Activated CD4-positive, alpha-beta memory T cell treated with anti-CD3 and anti-CD28 coated beads for 36 hours (primary cell): ENCODE results near the gene COX6B1. TPM values are rescaled to one million over a fixed set of nuclear protein-coding genes. Genes with fewer than 3 reads are reported as not detected.
"Not testable (repeated sequence)": the region's sequence is repeated elsewhere in the genome, so short reads cannot be mapped to it uniquely, and the experiment has no call there.

ENCODE experiments used
- CTCF ChIA-PET: fragments of 350-600 bp; sonication (Branson Sonifier 250); formaldehyde crosslinking; loops from one replicate; lab custom pipeline; 2021; ENCODE audit warnings: antibody characterized with exemption, inconsistent platforms; lab: Charles Lee
- POLR2A ChIA-PET: fragments of 350-600 bp; sonication (Branson Sonifier 250); formaldehyde crosslinking; loops from one replicate; lab custom pipeline; 2021; ENCODE audit warnings: antibody characterized with exemption; lab: Charles Lee
- DNase-seq: peaks from one replicate; pipeline ENCODE4 v3.0.0-alpha.2; 2020
- H3K27ac Mint-ChIP-seq: one replicate; pipeline ENCODE4 v1.8.0; 2021; ENCODE audit warnings: mixed read lengths
- H3K27me3 Mint-ChIP-seq: one replicate; pipeline ENCODE4 v1.8.0; 2021; ENCODE audit warnings: mixed read lengths
- H3K36me3 Mint-ChIP-seq: one replicate; pipeline ENCODE4 v1.8.0; 2021; ENCODE audit warnings: mixed read lengths
- H3K4me1 Mint-ChIP-seq: one replicate; pipeline ENCODE4 v1.8.0; 2021; ENCODE audit warnings: low read depth, mixed read lengths
- H3K4me3 Mint-ChIP-seq: one replicate; pipeline ENCODE4 v1.8.0; 2021; ENCODE audit warnings: mild to moderate bottlenecking, mixed read lengths
- H3K9me3 Mint-ChIP-seq: one replicate; pipeline ENCODE4 v1.8.0; 2021; ENCODE audit warnings: mixed read lengths
- intact Hi-C: fragments of 100-400 bp; cut with micrococcal nuclease; formaldehyde crosslinking; loops from one replicate; pipeline ENCODE4 v1.15.1; 2023
- total RNA-seq, 2 experiments: library from RNA; stranded (reverse); gene quantifications; one replicate each; pipeline ENCODE4 v1.2.3, GENCODE V29; 2021

Gene COX6B1
- total RNA-seq, 2 experiments from 2014 or later = 444 to 453 TPM

DNA sequence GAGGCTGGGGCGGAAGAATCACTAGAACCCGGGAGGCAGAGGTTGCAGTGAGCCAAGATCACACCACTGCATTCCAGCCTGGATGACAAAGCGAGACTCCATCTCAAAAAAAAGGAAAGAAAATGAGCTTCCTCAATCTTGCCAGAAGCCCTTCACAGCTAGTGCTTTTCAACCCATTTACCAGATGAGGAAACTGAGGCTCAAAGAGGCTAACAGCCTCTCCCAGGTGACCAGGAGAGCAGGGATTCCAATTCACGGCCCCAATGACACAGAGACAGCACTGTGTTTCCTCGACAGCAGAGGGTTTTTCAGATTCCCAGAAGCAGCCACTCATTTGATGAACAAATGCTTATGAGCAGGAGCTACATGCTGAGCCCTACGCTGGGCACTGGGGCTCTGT is 21.4 kb downstream of the COX6B1 start:
- H3K36me3 Mint-ChIP-seq = no peaks in the 10 kb centered on the region
- ChIA-PET CTCF (no interaction called here), POLR2A (no interaction called here)
- no peak overlapping the region for H3K27ac Mint-ChIP-seq
- H3K4me1 Mint-ChIP-seq = peaks cover 8% of the 10 kb centered on the region
- no peaks in the 10 kb centered on the region for H3K9me3 Mint-ChIP-seq
- no peak overlapping the region for H3K4me3 Mint-ChIP-seq
- DNase-seq = no peak
- intact Hi-C loops = no loop called here
- peaks cover 21% of the 10 kb centered on the region for H3K27me3 Mint-ChIP-seq

DNA sequence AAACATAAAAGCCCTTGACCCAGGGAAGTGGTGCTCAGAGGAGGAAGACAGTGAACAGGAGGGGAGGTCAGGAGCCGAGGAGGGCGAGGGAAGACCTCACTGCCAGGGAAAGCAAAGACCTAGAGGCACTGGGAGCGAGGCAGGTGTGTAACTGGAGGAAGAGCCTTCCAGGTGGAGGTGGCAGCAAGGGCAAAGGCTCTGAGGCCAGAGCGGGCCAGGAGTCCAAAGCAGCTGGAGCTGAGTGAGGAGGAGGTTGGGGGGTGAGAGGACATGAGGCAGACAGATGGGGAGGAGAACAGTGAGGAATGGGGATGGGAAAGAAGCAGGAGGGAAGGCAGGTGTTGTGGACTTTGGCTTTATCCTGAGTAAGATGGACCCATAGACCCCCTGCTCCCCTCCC is 21.9 kb downstream of the COX6B1 start:
- no peak overlapping the region for H3K27ac Mint-ChIP-seq
- intact Hi-C loops = no loop called here
- no peak overlapping the region for H3K4me3 Mint-ChIP-seq
- no peaks in the 10 kb centered on the region for H3K9me3 Mint-ChIP-seq
- CTCF ChIA-PET = no interaction called here
- H3K27me3 Mint-ChIP-seq = peaks cover 21% of the 10 kb centered on the region
- H3K36me3 Mint-ChIP-seq = no peaks in the 10 kb centered on the region
- peaks cover 8% of the 10 kb centered on the region for H3K4me1 Mint-ChIP-seq
- POLR2A ChIA-PET = no interaction called here
- no peak for DNase-seq

GRCh38 chr19:35670686-35671085 is 22.6 kb downstream of the COX6B1 start:
- Mint-ChIP-seq H3K36me3 (no peaks in the 10 kb centered on the region), H3K4me1 (peaks cover 8% of the 10 kb centered on the region), H3K4me3 (no peak overlapping the region), H3K27me3 (peaks cover 21% of the 10 kb centered on the region), H3K9me3 (no peaks in the 10 kb centered on the region), H3K27ac (no peak overlapping the region)
- CTCF ChIA-PET = no interaction called here
- DNase-seq = no peak
- intact Hi-C loops = no loop called here
- POLR2A ChIA-PET = interaction anchor here (0.7 kb wide), 1 partner anchor 204 kb away, joined by 3 read pairs; no protein-coding TSS in a partner anchor

GRCh38 chr19:35671818-35672217 is 23.7 kb downstream of the COX6B1 start:
- peaks cover 23% of the 10 kb centered on the region for H3K27me3 Mint-ChIP-seq
- ChIA-PET POLR2A (interaction anchor here (0.9 kb wide), 1 partner anchor 24 kb away, joined by 3 read pairs; the partner anchor contains the start of gene COX6B1), CTCF (interaction anchor here (1.6 kb wide), 1 partner anchor 14 kb away, joined by 4 read pairs; no protein-coding TSS in a partner anchor)
- H3K4me1 Mint-ChIP-seq = peaks cover 8% of the 10 kb centered on the region
- DNase-seq = no peak
- H3K36me3 Mint-ChIP-seq = no peaks in the 10 kb centered on the region
- H3K4me3 Mint-ChIP-seq = no peak overlapping the region
- intact Hi-C loops = no loop called here
- H3K27ac Mint-ChIP-seq = no peak overlapping the region
- H3K9me3 Mint-ChIP-seq = no peaks in the 10 kb centered on the region

GRCh38 chr19:35673121-35673804 is 25.1 kb downstream of the COX6B1 start:
- peak; percentile 86 for DNase-seq
- ChIA-PET POLR2A (interaction anchor here (1.1 to 1.5 kb wide), 4 partner anchors 25 to 38 kb away, joined by 3 to 9 read pairs (median 4); partner anchors contain the start of gene COX6B1), CTCF (interaction anchor here (1.2 to 1.6 kb wide), 3 partner anchors 16 to 258 kb away, joined by 3 to 6 read pairs (median 4); partner anchors contain the start of gene COX6B1)
- Mint-ChIP-seq H3K4me3 (peak overlapping the region; percentile 69), H3K27me3 (peaks cover 23% of the 10 kb centered on the region), H3K36me3 (no peaks in the 10 kb centered on the region), H3K27ac (peak overlapping the region; percentile 38), H3K9me3 (no peaks in the 10 kb centered on the region), H3K4me1 (peaks cover 8% of the 10 kb centered on the region)
- intact Hi-C loops = loop anchor here (1.0 kb wide), 1 partner anchor 25 kb away; the partner anchor contains the start of gene COX6B1

DNA sequence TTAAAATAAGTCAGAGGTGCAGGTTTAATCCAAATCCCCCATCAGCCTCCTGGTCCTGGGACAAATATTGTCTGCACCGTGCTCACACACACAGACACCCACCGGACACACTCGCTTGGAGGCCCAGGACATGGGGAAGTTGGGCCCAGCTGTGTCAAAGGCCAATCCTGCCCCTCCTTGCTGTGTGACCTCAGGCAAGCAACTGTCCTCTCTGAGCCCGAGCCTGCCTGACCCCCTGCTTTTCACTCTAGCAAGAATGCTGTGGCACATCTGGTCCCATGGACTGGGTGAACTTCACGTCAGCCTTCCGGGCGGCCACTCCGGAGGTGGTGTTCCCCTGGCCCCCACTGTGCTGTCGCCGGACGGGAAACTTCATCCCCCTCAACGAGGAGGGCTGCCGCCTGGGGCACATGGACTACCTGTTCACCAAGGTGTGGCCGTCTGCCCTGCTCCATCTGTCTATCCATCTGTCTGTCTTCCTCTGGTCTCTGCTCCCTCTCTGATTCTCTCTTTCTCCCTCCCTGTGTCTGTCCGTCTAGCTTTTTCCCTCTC is 27.5 kb downstream of the COX6B1 start:
- ChIA-PET CTCF (no interaction called here), POLR2A (no interaction called here)
- Mint-ChIP-seq H3K27ac (no peak overlapping the region), H3K9me3 (no peaks in the 10 kb centered on the region), H3K4me1 (peaks cover 8% of the 10 kb centered on the region), H3K27me3 (peaks cover 13% of the 10 kb centered on the region), H3K36me3 (no peaks in the 10 kb centered on the region), H3K4me3 (no peak overlapping the region)
- no peak for DNase-seq
- intact Hi-C loops = no loop called here

DNA sequence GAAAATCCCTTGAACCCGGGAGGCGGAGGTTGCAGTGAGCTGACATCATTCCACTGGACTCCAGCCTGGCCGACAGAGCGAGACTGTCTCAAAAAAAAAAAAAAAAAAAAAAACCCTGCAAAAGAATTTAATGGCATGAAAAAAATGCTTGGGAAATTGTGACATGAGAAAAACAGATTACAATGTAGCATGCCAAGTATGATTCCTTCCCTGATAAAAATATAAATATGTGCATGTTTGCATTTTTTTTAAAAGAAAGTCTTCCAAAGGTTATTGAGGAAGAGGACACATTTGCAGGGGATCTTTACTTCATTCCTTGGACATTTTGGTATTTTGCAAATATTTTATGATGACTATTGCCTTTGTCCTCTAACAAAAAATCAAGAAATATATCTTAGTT is 41.7 kb downstream of the COX6B1 start:
- Mint-ChIP-seq H3K27me3 (no peaks in the 10 kb centered on the region), H3K4me3 (no peak overlapping the region)
- no peak for DNase-seq

GRCh38 chr19:35691106-35691505 is 43.0 kb downstream of the COX6B1 start:
- H3K9me3 Mint-ChIP-seq, H3K4me1 Mint-ChIP-seq, H3K4me3 Mint-ChIP-seq, POLR2A ChIA-PET, H3K27ac Mint-ChIP-seq, H3K27me3 Mint-ChIP-seq, DNase-seq, H3K36me3 Mint-ChIP-seq: not testable (repeated sequence)
- intact Hi-C loops = loop anchor here (5.0 kb wide), 1 partner anchor 176 kb away; the partner anchor contains the start of gene APLP1
- CTCF ChIA-PET = interaction anchor here (16.2 kb wide), 1 partner anchor 22 kb away, joined by 197 read pairs; no protein-coding TSS in a partner anchor

More for the DNA sequence above, 41.7 kb downstream of the COX6B1 start:
- peaks cover 6% of the 10 kb centered on the region for H3K4me1 Mint-ChIP-seq
- ChIA-PET CTCF (interaction anchor here (16.2 kb wide), 1 partner anchor 24 kb away, joined by 197 read pairs; no protein-coding TSS in a partner anchor), POLR2A (no interaction called here)
- intact Hi-C loops = loop anchor here (5.0 kb wide), 1 partner anchor 177 kb away; the partner anchor contains the start of gene APLP1
- H3K27ac Mint-ChIP-seq = no peak overlapping the region
- no peaks in the 10 kb centered on the region for H3K9me3 Mint-ChIP-seq
- H3K36me3 Mint-ChIP-seq = no peaks in the 10 kb centered on the region

DNA sequence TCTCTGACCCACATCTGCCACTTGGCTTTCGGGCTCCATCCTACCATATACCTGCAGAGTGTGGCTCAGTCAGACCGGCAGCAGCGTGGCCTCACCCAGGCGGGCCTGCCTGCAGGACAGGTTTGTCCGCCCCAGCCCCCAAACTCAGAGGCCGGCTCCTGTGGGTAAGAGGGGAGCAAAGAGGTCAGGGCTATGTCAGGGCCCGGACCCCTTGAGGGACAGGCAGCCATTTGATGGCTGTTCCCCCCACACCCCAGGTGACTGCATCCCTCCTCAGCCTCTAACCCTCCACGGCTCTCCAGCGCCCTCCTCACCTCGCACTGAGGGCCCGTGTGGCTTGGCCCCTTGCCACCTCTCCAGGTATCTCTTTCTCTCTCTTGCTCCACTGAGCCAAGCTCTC is 43.9 kb downstream of the COX6B1 start:
- no peak for DNase-seq
- Mint-ChIP-seq H3K27me3 (no peaks in the 10 kb centered on the region), H3K27ac (no peak overlapping the region), H3K4me3 (no peak overlapping the region), H3K9me3 (no peaks in the 10 kb centered on the region), H3K4me1 (peaks cover 13% of the 10 kb centered on the region), H3K36me3 (no peaks in the 10 kb centered on the region)
- intact Hi-C loops = loop anchor here (5.0 kb wide), 1 partner anchor 175 kb away; the partner anchor contains the start of gene APLP1
- ChIA-PET CTCF (interaction anchor here (0.6 to 16.2 kb wide), 9 partner anchors 21 to 241 kb away, joined by 4 to 197 read pairs (median 6); partner anchors contain the start of gene COX6B1), POLR2A (interaction anchor here (1.2 kb wide), 1 partner anchor 21 kb away, joined by 3 read pairs; no protein-coding TSS in a partner anchor)

GRCh38 chr19:35693422-35693821 is 45.3 kb downstream of the COX6B1 start:
- H3K27ac Mint-ChIP-seq = no peak overlapping the region

DNA sequence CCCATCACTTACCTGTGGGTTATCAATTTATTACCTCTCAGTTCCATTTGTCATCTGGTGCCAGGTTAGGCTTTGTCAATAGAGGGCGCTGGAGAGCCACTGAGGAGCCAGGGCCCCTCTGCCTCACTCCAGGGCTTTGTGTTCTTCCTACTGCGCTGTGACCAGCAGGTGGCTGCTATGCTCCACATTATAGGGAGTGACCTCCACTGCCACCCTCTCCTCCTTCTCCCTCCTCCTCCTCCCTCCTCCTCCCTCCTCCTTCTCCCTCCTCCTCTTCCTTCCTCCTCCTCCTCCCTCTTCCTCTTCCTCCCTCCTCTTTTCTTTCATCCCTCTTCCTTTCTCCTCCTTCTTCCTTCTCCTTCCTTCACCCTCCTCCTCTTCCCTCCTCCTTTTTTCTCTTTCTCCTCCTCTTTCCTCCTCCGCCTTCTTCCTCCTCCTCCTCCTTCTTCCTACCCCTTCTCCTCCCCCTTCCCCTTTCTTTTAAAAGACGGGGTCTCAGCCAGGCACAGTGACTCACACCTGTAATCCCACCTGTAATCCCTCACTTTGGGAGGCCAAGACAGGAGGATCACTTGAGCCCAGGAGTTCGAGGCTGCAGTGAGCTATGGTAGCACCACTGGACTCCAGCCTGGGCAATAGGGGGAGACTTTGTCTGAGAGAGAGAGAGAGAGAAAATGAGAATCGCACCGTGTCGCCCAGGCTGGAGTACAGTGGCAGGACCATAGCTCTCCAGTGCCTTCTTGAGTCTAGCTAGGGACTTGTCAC is 45.9 kb downstream of the COX6B1 start:
- H3K36me3 Mint-ChIP-seq = no peaks in the 10 kb centered on the region
- intact Hi-C loops = loop anchor here (1.0 to 5.0 kb wide), 6 partner anchors 23 to 237 kb away; partner anchors contain the start of genes APLP1 and HSPB6
- no peak overlapping the region for H3K4me3 Mint-ChIP-seq
- H3K9me3 Mint-ChIP-seq = no peaks in the 10 kb centered on the region
- peak; percentile 94 for DNase-seq
- ChIA-PET CTCF (interaction anchor here (0.7 to 16.2 kb wide), 20 partner anchors 8 to 264 kb away, joined by 3 to 197 read pairs (median 4); partner anchors contain the start of genes COX6B1, HSPB6, IGFLR1 and PSENEN), POLR2A (interaction anchor here (0.6 to 6.9 kb wide), 2 partner anchors 19 to 24 kb away, joined by 3 to 64 read pairs; no protein-coding TSS in a partner anchor)
- peak overlapping the region; percentile 54 for H3K27ac Mint-ChIP-seq
- H3K27me3 Mint-ChIP-seq = no peaks in the 10 kb centered on the region
- peaks cover 14% of the 10 kb centered on the region for H3K4me1 Mint-ChIP-seq

More at GRCh38 chr19:35693422-35693821, 45.3 kb downstream of the COX6B1 start:
- H3K9me3 Mint-ChIP-seq = no peaks in the 10 kb centered on the region
- intact Hi-C loops = loop anchor here (1.0 to 5.0 kb wide), 2 partner anchors 44 to 174 kb away; partner anchors contain the start of gene APLP1
- H3K4me3 Mint-ChIP-seq = no peak overlapping the region
- peaks cover 14% of the 10 kb centered on the region for H3K4me1 Mint-ChIP-seq
- H3K36me3 Mint-ChIP-seq = no peaks in the 10 kb centered on the region
- CTCF ChIA-PET = interaction anchor here (1.2 to 16.2 kb wide), 6 partner anchors 20 to 238 kb away, joined by 4 to 197 read pairs (median 6); partner anchors contain the start of gene COX6B1
- POLR2A ChIA-PET = interaction anchor here (1.2 kb wide), 1 partner anchor 20 kb away, joined by 3 read pairs; no protein-coding TSS in a partner anchor
- no peaks in the 10 kb centered on the region for H3K27me3 Mint-ChIP-seq
- DNase-seq = no peak
